Activated gamma-delta T cell (primary cell): Measurements from ENCODE around the gene HSPG2.
"Not testable (repeated sequence)": the region's sequence is repeated elsewhere in the genome, so short reads cannot be mapped to it uniquely, and the experiment has no call there.

Experiments used
- DNase-seq: peaks from one replicate; lab custom pipeline; 2025; lab: John Stamatoyannopoulos, UW

The HSPG2 gene

DNA sequence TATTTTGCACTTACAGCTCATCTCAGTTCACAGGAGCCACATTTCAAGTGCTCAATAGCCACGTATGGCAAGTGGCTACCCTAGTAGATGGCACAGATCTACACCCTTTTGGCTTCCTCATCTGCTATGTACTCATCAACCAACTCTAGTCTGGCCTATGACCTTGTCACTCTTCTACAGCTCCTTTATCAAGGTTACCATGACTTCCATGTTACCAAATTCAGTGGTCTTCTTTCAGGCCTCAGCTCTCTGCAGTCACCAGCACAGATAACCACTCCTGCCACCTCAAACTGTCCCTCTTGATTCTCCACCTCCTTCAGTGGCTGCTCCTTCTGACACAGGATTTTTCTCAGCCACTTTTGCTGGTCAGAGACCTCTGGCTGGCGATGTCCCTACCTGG lies 142.5 kb downstream of the HSPG2 start:
- no peak for DNase-seq

DNA sequence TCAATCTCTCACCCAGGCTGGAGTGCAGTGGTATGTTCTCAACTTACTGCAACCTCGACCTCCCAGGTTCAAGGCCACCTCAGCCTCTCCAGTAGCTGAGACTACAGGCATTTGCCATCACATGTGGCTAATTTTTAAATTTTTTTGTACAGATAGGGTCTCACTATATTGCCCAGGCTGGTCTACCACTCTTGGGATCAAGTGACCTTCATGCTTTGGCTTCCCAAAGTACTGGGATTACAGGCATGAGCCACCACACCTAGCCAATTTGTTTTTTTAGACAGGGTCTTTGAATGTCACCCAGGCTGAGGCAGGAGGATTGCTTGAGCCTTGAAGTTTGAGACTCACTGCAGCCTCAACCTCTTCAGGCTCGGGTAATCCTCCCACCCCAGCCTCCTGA lies 144.0 kb downstream of the HSPG2 start:
- no peak for DNase-seq

DNA sequence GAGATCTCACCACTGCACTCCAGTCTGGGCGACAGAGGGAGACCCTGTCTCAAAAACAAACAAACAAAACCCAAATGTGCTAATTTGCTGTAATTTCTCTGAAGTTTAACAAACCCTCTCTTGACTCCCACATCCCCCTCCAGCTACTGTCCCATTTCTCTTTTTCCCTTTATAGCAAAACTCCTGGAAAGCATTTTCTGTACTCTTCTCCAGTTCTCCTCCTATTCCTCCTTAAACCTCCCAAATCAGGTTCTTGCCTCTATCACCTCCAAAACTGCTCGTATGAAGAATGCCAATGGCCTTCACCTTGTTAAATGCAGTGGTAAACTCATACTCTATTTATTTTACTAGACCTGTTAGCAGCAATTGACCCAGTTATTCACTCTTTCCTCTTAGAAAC lies 150.5 kb downstream of the HSPG2 start:
- no peak for DNase-seq

- not testable (repeated sequence) for DNase-seq
Observed at GRCh38 chr1:21785764-21786163, 151.3 kb downstream of the HSPG2 start.

DNA sequence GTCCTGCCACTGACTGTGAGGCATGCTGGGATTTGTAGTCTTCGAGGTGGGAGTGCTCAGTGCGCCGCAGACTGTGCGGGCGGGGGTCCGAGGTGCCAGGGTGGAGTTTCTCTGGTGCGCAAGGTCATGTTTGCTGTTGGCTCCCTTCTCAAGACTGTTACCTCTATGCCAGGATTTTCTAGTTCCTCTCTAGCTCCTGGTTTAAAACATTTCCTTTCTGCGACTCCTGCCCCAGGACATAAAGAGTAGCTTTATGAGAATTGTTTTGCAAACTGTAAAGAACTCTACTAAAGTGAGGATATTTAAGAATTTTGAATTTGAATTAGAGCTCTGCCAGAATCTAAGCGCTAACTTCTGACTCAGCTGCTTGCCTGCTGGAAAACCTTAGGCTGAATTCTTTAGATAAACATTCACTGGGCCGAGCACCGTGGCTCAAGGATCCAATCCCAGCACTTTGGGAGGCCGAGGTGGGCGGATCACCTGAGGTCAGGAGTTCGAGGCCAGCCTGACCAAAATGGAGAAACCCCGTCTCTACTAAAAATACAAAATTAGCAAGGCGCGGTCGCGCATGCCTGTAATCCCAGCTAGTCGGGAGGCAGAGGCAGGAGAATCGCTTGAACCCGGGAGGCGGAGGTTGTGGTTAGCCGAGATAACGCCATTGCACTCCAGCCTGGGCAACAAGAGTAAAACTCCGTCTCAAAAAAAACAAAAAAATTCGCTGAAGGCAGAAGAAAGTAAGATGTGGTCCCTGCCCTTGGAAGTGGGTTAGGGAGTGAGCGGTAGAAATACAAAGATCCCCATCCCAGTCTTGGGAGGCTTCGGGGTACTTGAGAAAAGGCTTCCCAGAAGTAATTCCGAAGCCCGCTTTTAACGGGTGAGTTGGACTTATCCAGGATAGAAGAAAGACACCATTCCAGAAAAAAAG lies 153.2 kb downstream of the HSPG2 start:
- no peak for DNase-seq

DNA sequence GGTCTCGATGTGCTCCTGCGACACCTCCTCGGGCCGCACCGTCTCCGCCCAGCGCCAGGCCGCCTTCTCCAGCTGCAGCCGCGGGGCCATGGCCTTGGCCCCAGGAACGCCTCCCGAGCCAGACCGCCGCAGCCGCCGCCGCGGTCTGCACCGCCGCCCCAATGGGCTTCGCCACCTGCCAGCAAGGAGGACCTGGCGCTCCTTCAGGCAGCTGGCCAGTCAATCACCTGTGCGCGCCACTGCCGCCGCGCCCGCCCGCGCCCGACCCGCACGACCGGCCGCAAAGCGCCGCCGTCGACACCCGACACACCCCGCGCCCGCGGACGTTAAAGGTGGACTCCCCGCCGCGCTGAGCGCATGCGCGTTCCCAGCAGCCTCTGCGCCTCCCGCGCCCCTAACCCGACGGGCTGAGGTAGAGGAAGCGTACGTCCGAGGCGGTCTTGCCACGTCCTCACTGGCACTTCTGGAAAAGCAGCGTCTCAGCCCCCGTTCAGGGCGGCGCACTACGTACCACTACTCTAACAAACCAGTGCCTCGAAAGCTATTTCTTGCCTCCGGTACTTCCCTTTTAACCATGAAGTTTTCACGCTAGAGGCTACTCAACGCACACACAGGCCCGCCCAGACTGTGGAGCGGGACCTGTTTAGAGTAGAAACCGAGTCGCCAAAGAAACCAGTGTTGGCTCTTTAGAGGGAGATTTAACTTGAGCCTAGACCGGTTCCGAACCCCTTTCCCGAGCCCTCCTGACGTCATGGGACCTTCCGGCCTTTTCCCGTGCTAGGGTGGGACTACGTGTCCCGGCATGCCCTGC lies 154.0 kb downstream of the HSPG2 start, which contains the start of gene USP48:
USP48 (minus strand) TSS at position 282 of the 811 bp plus-strand sequence; CDS start at position 90, 192 bp downstream.
- DNase-seq = peak; percentile 97

DNA sequence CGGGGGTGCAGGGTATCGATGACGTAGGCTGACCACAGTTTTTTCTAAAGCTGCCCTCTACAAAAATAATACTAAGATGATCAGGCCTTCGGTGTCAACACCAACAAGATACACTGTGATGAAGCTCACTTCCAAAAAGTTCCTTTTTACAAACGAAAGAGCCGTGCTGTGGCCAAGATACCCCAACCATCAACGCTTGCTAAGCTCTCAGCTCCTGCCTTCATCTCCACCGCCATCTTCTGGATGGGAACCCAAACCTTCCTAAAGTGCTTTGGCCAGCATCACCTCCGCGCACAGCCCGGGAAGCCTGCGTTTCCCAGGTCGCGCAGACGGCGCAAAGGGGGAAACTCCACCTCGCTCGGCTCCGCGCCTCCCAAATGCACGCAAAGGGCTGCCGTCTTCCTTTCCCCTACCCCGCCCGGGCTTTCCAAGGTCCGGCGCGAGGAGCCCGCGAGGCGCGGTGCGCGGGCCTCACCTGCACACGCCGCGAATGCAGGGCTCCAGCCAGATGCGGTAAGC lies 154.7 kb downstream of the HSPG2 start:
- peak; percentile 52 for DNase-seq

DNA sequence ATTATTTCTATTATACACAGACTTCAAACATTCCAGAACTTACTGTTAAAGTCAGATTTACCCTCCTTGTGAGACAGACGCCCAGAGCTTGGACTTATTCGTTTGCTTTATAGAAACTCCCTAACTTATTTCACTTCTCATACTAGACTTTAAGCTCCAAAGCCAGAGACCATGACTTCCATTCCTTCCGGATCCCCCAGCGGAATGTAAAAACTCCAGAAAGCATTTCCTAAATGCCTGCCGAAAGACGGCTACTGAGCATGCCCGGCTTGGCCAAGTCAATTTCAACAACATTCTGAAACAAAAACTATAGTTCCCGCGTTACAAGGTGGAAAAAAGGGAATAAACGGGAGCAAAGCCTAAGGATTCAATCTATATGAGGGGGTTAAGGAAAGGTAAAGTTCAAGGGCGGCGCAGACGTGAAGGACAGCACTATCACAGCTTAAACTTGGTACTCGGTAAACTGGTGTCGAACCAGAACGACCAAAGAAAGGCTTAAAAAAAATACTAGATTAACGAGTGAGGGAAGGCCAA lies 155.2 kb downstream of the HSPG2 start:
- DNase-seq = no peak

DNA sequence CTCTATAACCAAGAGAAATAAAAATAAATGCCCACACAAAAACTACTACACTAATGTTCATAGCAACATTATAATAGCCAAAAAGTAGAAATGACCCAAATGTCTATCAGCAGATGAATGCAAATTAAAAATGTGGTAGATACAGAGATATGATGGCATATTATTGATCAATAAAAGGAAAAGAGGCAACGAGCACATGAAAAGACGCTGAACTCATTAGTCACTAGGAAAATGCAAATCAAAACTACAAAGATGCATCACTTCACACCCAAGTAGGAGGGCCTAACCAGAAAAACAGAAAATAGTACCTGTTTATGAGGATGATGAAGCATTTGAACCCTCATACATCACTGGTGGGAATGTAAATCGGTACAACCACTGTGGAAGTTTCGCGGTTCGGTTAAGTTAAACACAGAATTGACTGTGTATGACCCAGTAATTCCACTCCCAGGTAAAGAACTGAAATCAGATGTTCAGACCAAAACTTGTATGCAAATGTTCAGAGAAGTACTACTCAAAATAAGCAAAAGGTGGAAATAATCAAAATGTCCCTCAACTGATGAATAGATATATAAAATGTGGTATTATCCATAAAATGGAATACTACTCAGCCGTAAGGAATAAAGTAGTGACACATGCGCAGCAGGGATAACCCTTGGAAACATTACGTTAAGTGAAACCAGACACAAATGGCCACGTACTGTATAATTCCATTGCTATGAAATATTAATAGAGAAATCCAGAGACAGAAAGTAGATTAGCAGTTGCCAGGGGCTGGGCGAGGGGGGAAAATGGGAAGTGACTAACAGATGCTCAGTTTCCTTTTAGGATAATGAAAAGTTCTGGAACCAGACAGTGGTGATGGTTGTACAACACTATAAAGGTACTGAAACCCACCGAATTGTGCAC lies 157.2 kb downstream of the HSPG2 start:
- DNase-seq = no peak

GRCh38 chr1:21778405-21778727 lies 158.7 kb downstream of the HSPG2 start:
- no peak for DNase-seq

GRCh38 chr1:21776925-21777324 lies 160.2 kb downstream of the HSPG2 start:
- DNase-seq = not testable (repeated sequence)

- no peak for DNase-seq
Observed at GRCh38 chr1:21775985-21776562, 161.0 kb downstream of the HSPG2 start.

DNA sequence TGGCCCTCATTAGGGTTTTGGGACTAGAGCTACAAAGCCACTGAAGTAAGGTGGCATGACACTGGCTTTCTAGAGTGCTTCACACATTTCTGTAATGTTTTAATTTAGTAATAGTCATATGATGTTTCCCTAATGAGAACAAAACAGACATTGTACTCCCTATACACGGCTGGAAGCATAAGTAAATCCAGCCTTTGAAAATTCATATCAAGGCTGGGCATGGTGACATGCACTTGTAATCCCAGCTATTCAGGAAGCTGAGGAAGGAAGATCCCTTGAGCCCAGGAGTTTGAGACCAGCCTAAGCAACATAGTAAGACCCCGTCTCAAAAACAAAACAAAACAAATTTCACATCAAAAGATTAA lies 161.6 kb downstream of the HSPG2 start:
- no peak for DNase-seq

DNA sequence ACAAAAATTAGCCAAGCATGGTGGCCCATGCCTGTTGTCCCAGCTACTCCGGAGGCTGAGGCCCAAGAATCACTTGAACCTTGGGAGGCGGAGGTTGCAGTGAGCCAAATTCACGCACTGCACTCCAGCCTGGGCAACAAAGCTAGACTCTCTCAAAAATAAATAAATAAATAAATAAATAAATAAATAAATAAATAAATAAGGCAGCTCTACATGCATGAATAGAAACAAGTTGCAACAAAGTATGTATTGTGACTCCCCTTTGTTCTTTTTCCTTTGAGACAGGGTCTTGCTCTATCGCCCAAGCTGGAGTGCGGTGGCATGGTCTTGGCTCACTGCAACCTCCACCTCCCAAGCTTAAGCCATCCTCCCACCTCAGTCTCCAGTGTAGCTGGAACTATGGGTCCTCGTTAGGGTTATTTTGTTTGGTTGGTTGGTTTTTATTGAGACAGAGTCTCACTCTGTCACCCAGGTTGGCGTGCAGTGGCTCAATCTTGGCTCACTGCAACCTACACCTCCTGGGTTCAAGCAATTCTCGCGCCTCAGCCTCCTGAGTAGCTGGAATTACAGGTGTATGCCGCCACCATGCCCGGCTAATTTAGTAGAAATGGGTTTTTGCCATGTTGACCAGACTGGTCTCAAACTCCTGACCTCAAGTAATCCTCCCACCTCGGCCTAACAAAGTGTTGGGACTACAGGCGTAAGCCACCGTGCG lies 162.1 kb downstream of the HSPG2 start:
- no peak for DNase-seq

- DNase-seq = no peak
Observed at GRCh38 chr1:21773585-21773984, 163.5 kb downstream of the HSPG2 start.
